GM12872 (cell line): ENCODE measurements around the gene FAM210A.

Experiments used
- CTCF ChIP-seq: IDR thresholded peaks from 3 replicates; pipeline ENCODE4 v1.5.1; 2011; ENCODE audit warnings: low read depth, mild to moderate bottlenecking, low read length, moderate library complexity; ENCODE audit not compliant: insufficient read depth

Gene FAM210A

GRCh38 chr18:13640266-13640860 is 86.0 kb downstream of the FAM210A start:
- TF ChIP-seq CTCF: no peak

GRCh38 chr18:13638719-13639595 is 87.4 kb downstream of the FAM210A start:
- TF ChIP-seq CTCF: no peak

- no peak for TF ChIP-seq CTCF
Measured at GRCh38 chr18:13635046-13635445, 91.3 kb downstream of the FAM210A start.

GRCh38 chr18:13633700-13634099 is 92.7 kb downstream of the FAM210A start:
- TF ChIP-seq CTCF: no peak

DNA sequence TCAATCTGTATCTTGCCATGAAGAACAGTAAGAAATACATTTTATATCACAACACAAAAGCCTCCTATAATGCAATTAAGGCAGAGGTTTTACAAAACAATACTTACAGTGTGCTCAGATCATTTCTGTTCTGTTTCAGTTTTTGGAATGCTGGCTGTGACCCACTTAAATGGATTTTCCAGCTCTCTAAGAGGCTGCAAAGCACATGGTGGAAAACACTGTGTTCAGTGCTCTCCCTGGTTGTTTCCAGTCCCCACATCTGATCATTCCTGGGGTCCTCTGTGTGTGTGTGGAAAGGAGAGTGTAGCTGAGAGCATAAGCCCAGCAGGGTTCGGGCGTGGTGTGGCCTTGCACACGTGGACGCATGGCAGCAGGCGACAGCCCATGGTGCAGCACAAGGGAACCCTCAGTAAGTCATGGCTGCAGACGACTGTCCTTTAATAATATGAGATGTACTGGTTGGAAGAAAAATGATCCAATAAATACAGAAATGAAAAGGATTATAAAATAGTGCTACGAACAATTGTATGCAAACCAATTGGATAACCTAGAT is 95.6 kb downstream of the FAM210A start:
- TF ChIP-seq CTCF: no peak

- TF ChIP-seq CTCF: peak; percentile 82
Measured at GRCh38 chr18:13629841-13630715, 96.3 kb downstream of the FAM210A start.

DNA sequence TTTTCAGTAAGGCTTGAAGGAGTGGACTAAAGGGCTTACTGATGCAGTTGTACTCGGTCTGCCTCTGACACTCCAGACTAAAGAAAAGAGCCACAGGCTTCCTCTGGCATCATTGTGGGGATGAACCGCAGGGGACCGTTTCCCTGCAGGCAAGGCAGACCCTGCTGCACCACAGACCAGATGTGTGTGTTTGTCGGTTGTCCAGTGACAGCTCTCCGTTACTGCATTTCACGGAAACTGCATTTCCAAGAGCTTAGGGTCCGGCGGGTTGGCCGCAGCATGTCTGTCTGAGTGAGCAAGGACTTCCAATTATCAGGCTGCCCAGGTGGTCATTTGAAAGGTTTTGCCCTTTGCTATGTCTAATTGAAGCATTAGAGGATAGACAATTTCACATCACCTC is 98.1 kb downstream of the FAM210A start:
- TF ChIP-seq CTCF: no peak
